ENCODE data around the gene FAM177A1.
A peak's percentile ranks its signal among the peaks of the same experiment; 100 is the strongest.

Gene FAM177A1

GRCh38 chr14:35114036-35114435 lies 68.0 kb downstream of the FAM177A1 start:
- Histone ChIP-seq H3K9me3 (ENCODE audit: control insufficient read depth, low read length) (no peaks in the 10 kb centered on the region), H3K36me3 (ENCODE audit: control insufficient read depth, insufficient read depth, low read length) (peaks cover 14% of the 10 kb centered on the region), H3K27me3 (ENCODE audit: control insufficient read depth, insufficient read depth, low read length) (no peaks in the 10 kb centered on the region), H3K4me1 (ENCODE audit: control insufficient read depth, insufficient read depth, low read length) (no peaks in the 10 kb centered on the region), H3K9ac (ENCODE audit: low read length) (no peak overlapping the region), H3K4me3 (ENCODE audit: low read length) (no peak overlapping the region)

DNA sequence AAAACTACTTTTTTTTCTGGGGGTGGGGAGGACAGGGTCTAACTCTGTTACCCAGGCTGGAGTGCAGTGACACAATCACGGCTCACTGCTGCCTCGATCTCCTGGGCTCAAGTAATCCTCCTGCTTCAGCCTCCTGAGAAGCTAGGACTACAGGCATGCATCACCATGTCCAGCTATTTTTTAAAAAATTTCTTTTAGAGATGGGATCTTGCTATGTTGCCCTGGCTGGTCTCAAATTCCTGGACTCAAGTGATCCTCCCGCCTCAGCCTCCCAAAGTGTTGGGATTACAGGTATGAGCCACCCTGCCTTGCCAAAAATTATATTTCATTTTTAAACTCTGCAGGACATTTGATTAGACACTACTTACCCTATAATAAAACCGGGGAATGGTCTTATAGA lies 70.2 kb downstream of the FAM177A1 start:
- H3K36me3 ChIP-seq (ENCODE audit: control insufficient read depth, insufficient read depth, low read length): peaks cover 5% of the 10 kb centered on the region
- no peak overlapping the region for H3K9ac ChIP-seq (ENCODE audit: low read length)
- no peaks in the 10 kb centered on the region for H3K27me3 ChIP-seq (ENCODE audit: control insufficient read depth, insufficient read depth, low read length)
- H3K4me3 ChIP-seq (ENCODE audit: low read length): no peak overlapping the region
- H3K9me3 ChIP-seq (ENCODE audit: control insufficient read depth, low read length): no peaks in the 10 kb centered on the region
- no peaks in the 10 kb centered on the region for H3K4me1 ChIP-seq (ENCODE audit: control insufficient read depth, insufficient read depth, low read length)

- no peaks in the 10 kb centered on the region for H3K27me3 ChIP-seq (ENCODE audit: control insufficient read depth, insufficient read depth, low read length)
- no peak overlapping the region for H3K4me3 ChIP-seq (ENCODE audit: low read length)
- H3K9ac ChIP-seq (ENCODE audit: low read length): no peak overlapping the region
- no peaks in the 10 kb centered on the region for H3K9me3 ChIP-seq (ENCODE audit: control insufficient read depth, low read length)
- H3K36me3 ChIP-seq (ENCODE audit: control insufficient read depth, insufficient read depth, low read length): peaks cover 5% of the 10 kb centered on the region
- H3K4me1 ChIP-seq (ENCODE audit: control insufficient read depth, insufficient read depth, low read length): no peaks in the 10 kb centered on the region
Observed at GRCh38 chr14:35117112-35117511, 71.0 kb downstream of the FAM177A1 start.

- Histone ChIP-seq H3K4me3 (ENCODE audit: low read length) (peak overlapping the region; percentile 88), H3K9me3 (ENCODE audit: control insufficient read depth, low read length) (no peaks in the 10 kb centered on the region), H3K36me3 (ENCODE audit: control insufficient read depth, insufficient read depth, low read length) (no peaks in the 10 kb centered on the region), H3K27me3 (ENCODE audit: control insufficient read depth, insufficient read depth, low read length) (no peaks in the 10 kb centered on the region), H3K9ac (ENCODE audit: low read length) (peak overlapping the region; percentile 95), H3K4me1 (ENCODE audit: control insufficient read depth, insufficient read depth, low read length) (peaks cover 9% of the 10 kb centered on the region)
Observed at GRCh38 chr14:35121026-35121886, 75.2 kb downstream of the FAM177A1 start.

- no peaks in the 10 kb centered on the region for H3K27me3 ChIP-seq (ENCODE audit: control insufficient read depth, insufficient read depth, low read length)
- H3K4me1 ChIP-seq (ENCODE audit: control insufficient read depth, insufficient read depth, low read length): peaks cover 9% of the 10 kb centered on the region
- peak within 1 kb of the TSS; percentile 95 for H3K9ac ChIP-seq (ENCODE audit: low read length)
- no peaks in the 10 kb centered on the region for H3K36me3 ChIP-seq (ENCODE audit: control insufficient read depth, insufficient read depth, low read length)
- H3K9me3 ChIP-seq (ENCODE audit: control insufficient read depth, low read length): no peaks in the 10 kb centered on the region
- peak within 1 kb of the TSS; percentile 88 for H3K4me3 ChIP-seq (ENCODE audit: low read length)
Observed at GRCh38 chr14:35121887-35122695, 76.0 kb downstream of the FAM177A1 start, which contains the start of the genes PPP2R3C and PRORP. PPP2R3C (minus strand) TSS chr14:35121990; CDS start chr14:35121959, 31 bp downstream. PRORP (plus strand) TSS chr14:35122552; CDS start chr14:35123246, 694 bp downstream.

GRCh38 chr14:35122696-35123387 lies 76.8 kb downstream of the FAM177A1 start:
- peaks cover 9% of the 10 kb centered on the region for H3K4me1 ChIP-seq (ENCODE audit: control insufficient read depth, insufficient read depth, low read length)
- H3K36me3 ChIP-seq (ENCODE audit: control insufficient read depth, insufficient read depth, low read length): no peaks in the 10 kb centered on the region
- no peaks in the 10 kb centered on the region for H3K9me3 ChIP-seq (ENCODE audit: control insufficient read depth, low read length)
- peak overlapping the region; percentile 95 for H3K9ac ChIP-seq (ENCODE audit: low read length)
- H3K4me3 ChIP-seq (ENCODE audit: low read length): peak overlapping the region; percentile 88
- no peaks in the 10 kb centered on the region for H3K27me3 ChIP-seq (ENCODE audit: control insufficient read depth, insufficient read depth, low read length)

DNA sequence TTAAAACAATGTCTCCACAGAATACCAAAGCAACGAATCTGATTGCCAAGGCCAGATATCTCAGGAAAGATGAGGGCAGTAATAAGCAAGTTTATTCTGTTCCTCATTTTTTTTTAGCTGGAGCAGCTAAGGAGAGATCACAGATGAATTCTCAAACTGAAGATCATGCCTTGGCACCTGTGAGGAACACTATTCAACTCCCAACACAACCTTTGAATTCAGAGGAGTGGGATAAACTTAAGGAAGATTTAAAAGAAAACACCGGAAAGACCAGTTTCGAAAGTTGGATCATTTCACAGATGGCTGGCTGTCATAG lies 77.3 kb downstream of the FAM177A1 start:
- H3K9ac ChIP-seq (ENCODE audit: low read length): peak overlapping the region; percentile 95
- H3K27me3 ChIP-seq (ENCODE audit: control insufficient read depth, insufficient read depth, low read length): no peaks in the 10 kb centered on the region
- H3K4me3 ChIP-seq (ENCODE audit: low read length): peak overlapping the region; percentile 88
- no peaks in the 10 kb centered on the region for H3K36me3 ChIP-seq (ENCODE audit: control insufficient read depth, insufficient read depth, low read length)
- peaks cover 9% of the 10 kb centered on the region for H3K4me1 ChIP-seq (ENCODE audit: control insufficient read depth, insufficient read depth, low read length)
- H3K9me3 ChIP-seq (ENCODE audit: control insufficient read depth, low read length): no peaks in the 10 kb centered on the region

DNA sequence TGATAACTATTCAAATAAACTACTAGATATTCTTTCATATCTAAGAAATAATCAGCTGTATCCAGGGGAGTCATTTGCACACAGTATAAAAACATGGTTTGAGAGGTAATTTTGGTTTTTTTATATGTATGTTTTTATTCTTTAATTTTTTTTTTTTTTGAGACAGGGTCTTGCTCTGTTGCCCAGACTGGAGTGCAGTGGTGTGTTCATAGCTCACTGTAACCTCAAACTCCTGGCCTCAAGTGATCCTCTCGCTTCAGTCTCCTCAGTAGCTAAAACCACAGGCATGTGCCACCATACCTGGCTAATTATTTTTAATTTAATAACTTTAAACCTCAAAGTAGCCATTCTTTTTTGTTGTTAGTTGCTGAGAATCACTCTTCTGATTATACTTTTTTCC lies 78.1 kb downstream of the FAM177A1 start:
- Histone ChIP-seq H3K27me3 (ENCODE audit: control insufficient read depth, insufficient read depth, low read length) (no peaks in the 10 kb centered on the region), H3K36me3 (ENCODE audit: control insufficient read depth, insufficient read depth, low read length) (no peaks in the 10 kb centered on the region), H3K4me1 (ENCODE audit: control insufficient read depth, insufficient read depth, low read length) (peaks cover 9% of the 10 kb centered on the region), H3K4me3 (ENCODE audit: low read length) (no peak overlapping the region), H3K9ac (ENCODE audit: low read length) (no peak overlapping the region), H3K9me3 (ENCODE audit: control insufficient read depth, low read length) (no peaks in the 10 kb centered on the region)
